ENCODE measurements around the gene CDSN. TPM values are rescaled to one million over a fixed set of nuclear protein-coding genes. Genes with fewer than 3 reads are reported as not detected.

Gene CDSN, protein sequence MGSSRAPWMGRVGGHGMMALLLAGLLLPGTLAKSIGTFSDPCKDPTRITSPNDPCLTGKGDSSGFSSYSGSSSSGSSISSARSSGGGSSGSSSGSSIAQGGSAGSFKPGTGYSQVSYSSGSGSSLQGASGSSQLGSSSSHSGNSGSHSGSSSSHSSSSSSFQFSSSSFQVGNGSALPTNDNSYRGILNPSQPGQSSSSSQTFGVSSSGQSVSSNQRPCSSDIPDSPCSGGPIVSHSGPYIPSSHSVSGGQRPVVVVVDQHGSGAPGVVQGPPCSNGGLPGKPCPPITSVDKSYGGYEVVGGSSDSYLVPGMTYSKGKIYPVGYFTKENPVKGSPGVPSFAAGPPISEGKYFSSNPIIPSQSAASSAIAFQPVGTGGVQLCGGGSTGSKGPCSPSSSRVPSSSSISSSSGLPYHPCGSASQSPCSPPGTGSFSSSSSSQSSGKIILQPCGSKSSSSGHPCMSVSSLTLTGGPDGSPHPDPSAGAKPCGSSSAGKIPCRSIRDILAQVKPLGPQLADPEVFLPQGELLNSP
- total RNA-seq (2014; rRNA removed; shearing (Covaris generic)): 0.07 TPM in 1 of 2 replicates, not detected in the other
- not detected in 2 replicates for polyA plus RNA-seq (2016; fragmentation: Nextera tagmentation; extraction: Ambion mirVana)
- long read RNA-seq: 0 reads

DNA sequence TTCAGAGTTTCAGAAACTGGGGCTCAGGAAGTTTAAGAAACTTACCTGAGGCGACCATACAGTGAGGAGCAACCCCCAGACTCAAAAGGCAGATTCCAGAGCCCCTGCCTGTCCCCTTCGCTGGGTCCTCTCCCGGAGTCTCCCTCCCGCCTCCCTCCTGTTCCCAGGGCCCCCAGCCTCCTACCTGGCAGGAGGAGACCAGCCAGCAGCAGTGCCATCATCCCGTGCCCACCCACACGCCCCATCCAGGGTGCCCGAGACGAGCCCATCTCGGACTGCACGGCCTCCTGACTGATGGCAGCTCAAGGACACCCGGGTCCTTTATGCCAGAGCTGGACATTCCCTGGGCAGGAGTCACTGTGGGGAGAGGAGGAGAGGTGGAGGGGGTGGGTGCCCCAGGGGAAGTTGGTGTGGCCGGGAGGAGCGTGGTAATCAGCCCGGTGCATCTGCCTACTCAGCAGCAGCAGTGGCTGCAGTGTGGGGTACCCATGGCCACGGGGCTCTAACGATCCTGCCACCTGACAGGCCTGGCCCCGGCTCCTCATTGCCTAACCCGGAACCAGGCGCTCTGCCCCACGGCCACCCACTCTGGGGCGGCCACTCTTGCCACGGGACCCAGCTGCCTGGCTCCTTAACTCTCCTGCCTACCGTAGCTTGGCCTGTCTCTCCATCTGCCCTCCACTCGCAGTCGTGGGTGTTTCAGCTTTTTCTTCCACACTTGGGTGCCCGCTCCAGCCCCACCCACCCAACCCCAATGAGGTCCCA, at the start of gene CDSN:
Gene CDSN, minus strand, starts transcription at position 296 of the 765 bp plus-strand sequence. Its CDS starts 27 bp downstream, at position 269.
- Mint-ChIP-seq H3K4me1 (peaks cover 6% of the 10 kb centered on the region), H3K9me3 (no peaks in the 10 kb centered on the region; the same call in 2 of the 3 replicates)

More for the DNA sequence above, at the start of gene CDSN:
- Histone ChIP-seq H3K27ac (ENCODE audit: low read depth) (no peak within 1 kb of the TSS), H3K79me2 (replicated peaks; ENCODE audit: insufficient read depth) (no peaks in the 10 kb centered on the region), H3K4me1 (ENCODE audit: insufficient read depth) (no peaks in the 10 kb centered on the region; the same call in 1 of the 2 replicates), H3F3A (replicated peaks; ENCODE audit: low read depth) (no peaks in the 10 kb centered on the region), H3K4me2 (no peak within 1 kb of the TSS), H3K4me3 (no peak within 1 kb of the TSS), H2AFZ (no peak within 1 kb of the TSS), H3K27me3 (ENCODE audit: insufficient read depth) (no peaks in the 10 kb centered on the region), H4K20me1 (replicated peaks; ENCODE audit: insufficient read depth) (no peaks in the 10 kb centered on the region), H3K9me2 (ENCODE audit: insufficient read depth) (no peaks in the 10 kb centered on the region), H3K36me3 (ENCODE audit: insufficient read depth) (no peaks in the 10 kb centered on the region)
- Mint-ChIP-seq H3K4me3 (no peak within 1 kb of the TSS), H3K27me3 (ENCODE audit: insufficient read depth, low read depth, poor library complexity) (peaks cover 16% of the 10 kb centered on the region), H3K27ac (no peak within 1 kb of the TSS), H3K36me3 (ENCODE audit: low read depth) (no peaks in the 10 kb centered on the region)
- DNase-seq (ENCODE audit: low spot score) (no peak), ATAC-seq (no peak)
- TF ChIP-seq NANOG (IDR thresholded peaks at IDR 0.05; ENCODE audit: borderline replicate concordance) (no peak), STAT1 (IDR thresholded peaks at IDR 0.05; ENCODE audit: unreplicated experiment) (no peak), JUNB (IDR thresholded peaks at IDR 0.05; ENCODE audit: unreplicated experiment) (no peak), POLR2AphosphoS5 (IDR thresholded peaks at IDR 0.05; ENCODE audit: low read depth) (no peak)
- TF ChIP-seq, protein P1, sequence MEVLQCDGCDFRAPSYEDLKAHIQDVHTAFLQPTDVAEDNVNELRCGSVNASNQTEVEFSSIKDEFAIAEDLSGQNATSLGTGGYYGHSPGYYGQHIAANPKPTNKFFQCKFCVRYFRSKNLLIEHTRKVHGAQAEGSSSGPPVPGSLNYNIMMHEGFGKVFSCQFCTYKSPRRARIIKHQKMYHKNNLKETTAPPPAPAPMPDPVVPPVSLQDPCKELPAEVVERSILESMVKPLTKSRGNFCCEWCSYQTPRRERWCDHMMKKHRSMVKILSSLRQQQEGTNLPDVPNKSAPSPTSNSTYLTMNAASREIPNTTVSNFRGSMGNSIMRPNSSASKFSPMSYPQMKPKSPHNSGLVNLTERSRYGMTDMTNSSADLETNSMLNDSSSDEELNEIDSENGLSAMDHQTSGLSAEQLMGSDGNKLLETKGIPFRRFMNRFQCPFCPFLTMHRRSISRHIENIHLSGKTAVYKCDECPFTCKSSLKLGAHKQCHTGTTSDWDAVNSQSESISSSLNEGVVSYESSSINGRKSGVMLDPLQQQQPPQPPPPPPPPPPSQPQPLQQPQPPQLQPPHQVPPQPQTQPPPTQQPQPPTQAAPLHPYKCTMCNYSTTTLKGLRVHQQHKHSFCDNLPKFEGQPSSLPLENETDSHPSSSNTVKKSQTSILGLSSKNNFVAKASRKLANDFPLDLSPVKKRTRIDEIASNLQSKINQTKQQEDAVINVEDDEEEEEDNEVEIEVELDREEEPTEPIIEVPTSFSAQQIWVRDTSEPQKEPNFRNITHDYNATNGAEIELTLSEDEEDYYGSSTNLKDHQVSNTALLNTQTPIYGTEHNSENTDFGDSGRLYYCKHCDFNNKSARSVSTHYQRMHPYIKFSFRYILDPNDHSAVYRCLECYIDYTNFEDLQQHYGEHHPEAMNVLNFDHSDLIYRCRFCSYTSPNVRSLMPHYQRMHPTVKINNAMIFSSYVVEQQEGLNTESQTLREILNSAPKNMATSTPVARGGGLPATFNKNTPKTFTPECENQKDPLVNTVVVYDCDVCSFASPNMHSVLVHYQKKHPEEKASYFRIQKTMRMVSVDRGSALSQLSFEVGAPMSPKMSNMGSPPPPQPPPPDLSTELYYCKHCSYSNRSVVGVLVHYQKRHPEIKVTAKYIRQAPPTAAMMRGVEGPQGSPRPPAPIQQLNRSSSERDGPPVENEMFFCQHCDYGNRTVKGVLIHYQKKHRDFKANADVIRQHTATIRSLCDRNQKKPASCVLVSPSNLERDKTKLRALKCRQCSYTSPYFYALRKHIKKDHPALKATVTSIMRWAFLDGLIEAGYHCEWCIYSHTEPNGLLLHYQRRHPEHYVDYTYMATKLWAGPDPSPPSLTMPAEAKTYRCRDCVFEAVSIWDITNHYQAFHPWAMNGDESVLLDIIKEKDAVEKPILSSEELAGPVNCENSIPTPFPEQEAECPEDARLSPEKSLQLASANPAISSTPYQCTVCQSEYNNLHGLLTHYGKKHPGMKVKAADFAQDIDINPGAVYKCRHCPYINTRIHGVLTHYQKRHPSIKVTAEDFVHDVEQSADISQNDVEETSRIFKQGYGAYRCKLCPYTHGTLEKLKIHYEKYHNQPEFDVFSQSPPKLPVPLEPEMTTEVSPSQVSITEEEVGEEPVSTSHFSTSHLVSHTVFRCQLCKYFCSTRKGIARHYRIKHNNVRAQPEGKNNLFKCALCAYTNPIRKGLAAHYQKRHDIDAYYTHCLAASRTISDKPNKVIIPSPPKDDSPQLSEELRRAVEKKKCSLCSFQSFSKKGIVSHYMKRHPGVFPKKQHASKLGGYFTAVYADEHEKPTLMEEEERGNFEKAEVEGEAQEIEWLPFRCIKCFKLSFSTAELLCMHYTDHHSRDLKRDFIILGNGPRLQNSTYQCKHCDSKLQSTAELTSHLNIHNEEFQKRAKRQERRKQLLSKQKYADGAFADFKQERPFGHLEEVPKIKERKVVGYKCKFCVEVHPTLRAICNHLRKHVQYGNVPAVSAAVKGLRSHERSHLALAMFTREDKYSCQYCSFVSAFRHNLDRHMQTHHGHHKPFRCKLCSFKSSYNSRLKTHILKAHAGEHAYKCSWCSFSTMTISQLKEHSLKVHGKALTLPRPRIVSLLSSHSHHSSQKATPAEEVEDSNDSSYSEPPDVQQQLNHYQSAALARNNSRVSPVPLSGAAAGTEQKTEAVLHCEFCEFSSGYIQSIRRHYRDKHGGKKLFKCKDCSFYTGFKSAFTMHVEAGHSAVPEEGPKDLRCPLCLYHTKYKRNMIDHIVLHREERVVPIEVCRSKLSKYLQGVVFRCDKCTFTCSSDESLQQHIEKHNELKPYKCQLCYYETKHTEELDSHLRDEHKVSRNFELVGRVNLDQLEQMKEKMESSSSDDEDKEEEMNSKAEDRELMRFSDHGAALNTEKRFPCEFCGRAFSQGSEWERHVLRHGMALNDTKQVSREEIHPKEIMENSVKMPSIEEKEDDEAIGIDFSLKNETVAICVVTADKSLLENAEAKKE (CRISPR knock-in tag; IDR thresholded peaks at IDR 0.05): no peak
- TF ChIP-seq, protein P2, sequence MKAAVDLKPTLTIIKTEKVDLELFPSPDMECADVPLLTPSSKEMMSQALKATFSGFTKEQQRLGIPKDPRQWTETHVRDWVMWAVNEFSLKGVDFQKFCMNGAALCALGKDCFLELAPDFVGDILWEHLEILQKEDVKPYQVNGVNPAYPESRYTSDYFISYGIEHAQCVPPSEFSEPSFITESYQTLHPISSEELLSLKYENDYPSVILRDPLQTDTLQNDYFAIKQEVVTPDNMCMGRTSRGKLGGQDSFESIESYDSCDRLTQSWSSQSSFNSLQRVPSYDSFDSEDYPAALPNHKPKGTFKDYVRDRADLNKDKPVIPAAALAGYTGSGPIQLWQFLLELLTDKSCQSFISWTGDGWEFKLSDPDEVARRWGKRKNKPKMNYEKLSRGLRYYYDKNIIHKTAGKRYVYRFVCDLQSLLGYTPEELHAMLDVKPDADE (IDR thresholded peaks at IDR 0.05): no peak
- TF ChIP-seq, protein P3, sequence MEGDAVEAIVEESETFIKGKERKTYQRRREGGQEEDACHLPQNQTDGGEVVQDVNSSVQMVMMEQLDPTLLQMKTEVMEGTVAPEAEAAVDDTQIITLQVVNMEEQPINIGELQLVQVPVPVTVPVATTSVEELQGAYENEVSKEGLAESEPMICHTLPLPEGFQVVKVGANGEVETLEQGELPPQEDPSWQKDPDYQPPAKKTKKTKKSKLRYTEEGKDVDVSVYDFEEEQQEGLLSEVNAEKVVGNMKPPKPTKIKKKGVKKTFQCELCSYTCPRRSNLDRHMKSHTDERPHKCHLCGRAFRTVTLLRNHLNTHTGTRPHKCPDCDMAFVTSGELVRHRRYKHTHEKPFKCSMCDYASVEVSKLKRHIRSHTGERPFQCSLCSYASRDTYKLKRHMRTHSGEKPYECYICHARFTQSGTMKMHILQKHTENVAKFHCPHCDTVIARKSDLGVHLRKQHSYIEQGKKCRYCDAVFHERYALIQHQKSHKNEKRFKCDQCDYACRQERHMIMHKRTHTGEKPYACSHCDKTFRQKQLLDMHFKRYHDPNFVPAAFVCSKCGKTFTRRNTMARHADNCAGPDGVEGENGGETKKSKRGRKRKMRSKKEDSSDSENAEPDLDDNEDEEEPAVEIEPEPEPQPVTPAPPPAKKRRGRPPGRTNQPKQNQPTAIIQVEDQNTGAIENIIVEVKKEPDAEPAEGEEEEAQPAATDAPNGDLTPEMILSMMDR (conservative IDR thresholded peaks at IDR 0.05; ENCODE audit: low read depth in 2 of 2): no peak
- TF ChIP-seq, protein P4, sequence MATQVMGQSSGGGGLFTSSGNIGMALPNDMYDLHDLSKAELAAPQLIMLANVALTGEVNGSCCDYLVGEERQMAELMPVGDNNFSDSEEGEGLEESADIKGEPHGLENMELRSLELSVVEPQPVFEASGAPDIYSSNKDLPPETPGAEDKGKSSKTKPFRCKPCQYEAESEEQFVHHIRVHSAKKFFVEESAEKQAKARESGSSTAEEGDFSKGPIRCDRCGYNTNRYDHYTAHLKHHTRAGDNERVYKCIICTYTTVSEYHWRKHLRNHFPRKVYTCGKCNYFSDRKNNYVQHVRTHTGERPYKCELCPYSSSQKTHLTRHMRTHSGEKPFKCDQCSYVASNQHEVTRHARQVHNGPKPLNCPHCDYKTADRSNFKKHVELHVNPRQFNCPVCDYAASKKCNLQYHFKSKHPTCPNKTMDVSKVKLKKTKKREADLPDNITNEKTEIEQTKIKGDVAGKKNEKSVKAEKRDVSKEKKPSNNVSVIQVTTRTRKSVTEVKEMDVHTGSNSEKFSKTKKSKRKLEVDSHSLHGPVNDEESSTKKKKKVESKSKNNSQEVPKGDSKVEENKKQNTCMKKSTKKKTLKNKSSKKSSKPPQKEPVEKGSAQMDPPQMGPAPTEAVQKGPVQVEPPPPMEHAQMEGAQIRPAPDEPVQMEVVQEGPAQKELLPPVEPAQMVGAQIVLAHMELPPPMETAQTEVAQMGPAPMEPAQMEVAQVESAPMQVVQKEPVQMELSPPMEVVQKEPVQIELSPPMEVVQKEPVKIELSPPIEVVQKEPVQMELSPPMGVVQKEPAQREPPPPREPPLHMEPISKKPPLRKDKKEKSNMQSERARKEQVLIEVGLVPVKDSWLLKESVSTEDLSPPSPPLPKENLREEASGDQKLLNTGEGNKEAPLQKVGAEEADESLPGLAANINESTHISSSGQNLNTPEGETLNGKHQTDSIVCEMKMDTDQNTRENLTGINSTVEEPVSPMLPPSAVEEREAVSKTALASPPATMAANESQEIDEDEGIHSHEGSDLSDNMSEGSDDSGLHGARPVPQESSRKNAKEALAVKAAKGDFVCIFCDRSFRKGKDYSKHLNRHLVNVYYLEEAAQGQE (IDR thresholded peaks at IDR 0.05; ENCODE audit: unreplicated experiment): no peak
